ENCODE data around the gene MACROD2. TPM values are rescaled to one million over a fixed set of nuclear protein-coding genes. Genes with fewer than 3 reads are reported as not detected.
A peak's percentile ranks its signal among the peaks of the same experiment; 100 is the strongest.

The MACROD2 gene
- total and polyA plus RNA-seq, 4 donors, result 0.66 to 10.5 (median 3.3) TPM

DNA sequence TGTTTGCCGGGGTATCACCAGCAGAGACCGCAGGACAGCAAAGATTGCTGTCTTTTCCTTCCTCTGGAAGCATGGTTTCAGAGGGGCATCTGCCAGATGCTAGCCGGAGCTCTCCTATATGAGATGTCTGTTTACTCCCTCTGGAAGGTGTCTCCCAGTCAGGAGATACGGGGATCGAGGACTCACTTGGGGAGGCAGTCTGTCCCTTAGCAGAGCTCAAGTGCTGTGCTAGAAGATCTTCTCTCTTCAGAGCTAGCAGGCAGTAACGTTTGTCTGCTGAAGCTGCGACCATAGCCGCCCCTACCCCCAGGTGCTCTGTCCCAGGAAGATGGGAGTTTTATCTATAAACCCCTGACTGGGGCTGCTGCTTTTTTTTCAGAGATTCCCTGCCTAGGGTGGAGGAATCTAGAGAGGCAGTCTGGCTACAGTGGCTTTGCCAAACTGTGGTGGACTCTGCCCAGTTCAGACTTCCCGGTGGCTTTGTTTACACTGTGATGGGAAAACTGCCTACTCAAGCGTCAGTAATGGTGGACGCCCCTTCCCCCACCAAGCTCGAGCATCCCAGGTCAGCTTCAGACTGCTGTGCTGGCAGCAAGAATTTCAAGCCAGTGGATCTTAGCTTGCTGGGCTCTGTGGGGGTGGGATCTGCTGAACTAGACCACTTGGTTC is 475.0 kb downstream of the MACROD2 start (continued):
- TF ChIP-seq, protein P1, sequence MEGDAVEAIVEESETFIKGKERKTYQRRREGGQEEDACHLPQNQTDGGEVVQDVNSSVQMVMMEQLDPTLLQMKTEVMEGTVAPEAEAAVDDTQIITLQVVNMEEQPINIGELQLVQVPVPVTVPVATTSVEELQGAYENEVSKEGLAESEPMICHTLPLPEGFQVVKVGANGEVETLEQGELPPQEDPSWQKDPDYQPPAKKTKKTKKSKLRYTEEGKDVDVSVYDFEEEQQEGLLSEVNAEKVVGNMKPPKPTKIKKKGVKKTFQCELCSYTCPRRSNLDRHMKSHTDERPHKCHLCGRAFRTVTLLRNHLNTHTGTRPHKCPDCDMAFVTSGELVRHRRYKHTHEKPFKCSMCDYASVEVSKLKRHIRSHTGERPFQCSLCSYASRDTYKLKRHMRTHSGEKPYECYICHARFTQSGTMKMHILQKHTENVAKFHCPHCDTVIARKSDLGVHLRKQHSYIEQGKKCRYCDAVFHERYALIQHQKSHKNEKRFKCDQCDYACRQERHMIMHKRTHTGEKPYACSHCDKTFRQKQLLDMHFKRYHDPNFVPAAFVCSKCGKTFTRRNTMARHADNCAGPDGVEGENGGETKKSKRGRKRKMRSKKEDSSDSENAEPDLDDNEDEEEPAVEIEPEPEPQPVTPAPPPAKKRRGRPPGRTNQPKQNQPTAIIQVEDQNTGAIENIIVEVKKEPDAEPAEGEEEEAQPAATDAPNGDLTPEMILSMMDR (IDR thresholded peaks at IDR 0.05; ENCODE audit: low read depth, low read length, missing input control), result no peak
- TF ChIP-seq FOXA2 (IDR thresholded peaks at IDR 0.05) (peak; percentile 93), HNF4A (conservative IDR thresholded peaks at IDR 0.05) (peak; percentile 89 to 93), RXRA (IDR thresholded peaks at IDR 0.05) (peak; percentile 77 to 84), FOXA1 (IDR thresholded peaks at IDR 0.05) (peak; percentile 86)
- TF ChIP-seq, protein P2, sequence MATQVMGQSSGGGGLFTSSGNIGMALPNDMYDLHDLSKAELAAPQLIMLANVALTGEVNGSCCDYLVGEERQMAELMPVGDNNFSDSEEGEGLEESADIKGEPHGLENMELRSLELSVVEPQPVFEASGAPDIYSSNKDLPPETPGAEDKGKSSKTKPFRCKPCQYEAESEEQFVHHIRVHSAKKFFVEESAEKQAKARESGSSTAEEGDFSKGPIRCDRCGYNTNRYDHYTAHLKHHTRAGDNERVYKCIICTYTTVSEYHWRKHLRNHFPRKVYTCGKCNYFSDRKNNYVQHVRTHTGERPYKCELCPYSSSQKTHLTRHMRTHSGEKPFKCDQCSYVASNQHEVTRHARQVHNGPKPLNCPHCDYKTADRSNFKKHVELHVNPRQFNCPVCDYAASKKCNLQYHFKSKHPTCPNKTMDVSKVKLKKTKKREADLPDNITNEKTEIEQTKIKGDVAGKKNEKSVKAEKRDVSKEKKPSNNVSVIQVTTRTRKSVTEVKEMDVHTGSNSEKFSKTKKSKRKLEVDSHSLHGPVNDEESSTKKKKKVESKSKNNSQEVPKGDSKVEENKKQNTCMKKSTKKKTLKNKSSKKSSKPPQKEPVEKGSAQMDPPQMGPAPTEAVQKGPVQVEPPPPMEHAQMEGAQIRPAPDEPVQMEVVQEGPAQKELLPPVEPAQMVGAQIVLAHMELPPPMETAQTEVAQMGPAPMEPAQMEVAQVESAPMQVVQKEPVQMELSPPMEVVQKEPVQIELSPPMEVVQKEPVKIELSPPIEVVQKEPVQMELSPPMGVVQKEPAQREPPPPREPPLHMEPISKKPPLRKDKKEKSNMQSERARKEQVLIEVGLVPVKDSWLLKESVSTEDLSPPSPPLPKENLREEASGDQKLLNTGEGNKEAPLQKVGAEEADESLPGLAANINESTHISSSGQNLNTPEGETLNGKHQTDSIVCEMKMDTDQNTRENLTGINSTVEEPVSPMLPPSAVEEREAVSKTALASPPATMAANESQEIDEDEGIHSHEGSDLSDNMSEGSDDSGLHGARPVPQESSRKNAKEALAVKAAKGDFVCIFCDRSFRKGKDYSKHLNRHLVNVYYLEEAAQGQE (IDR thresholded peaks at IDR 0.05), result peak; percentile 43

DNA sequence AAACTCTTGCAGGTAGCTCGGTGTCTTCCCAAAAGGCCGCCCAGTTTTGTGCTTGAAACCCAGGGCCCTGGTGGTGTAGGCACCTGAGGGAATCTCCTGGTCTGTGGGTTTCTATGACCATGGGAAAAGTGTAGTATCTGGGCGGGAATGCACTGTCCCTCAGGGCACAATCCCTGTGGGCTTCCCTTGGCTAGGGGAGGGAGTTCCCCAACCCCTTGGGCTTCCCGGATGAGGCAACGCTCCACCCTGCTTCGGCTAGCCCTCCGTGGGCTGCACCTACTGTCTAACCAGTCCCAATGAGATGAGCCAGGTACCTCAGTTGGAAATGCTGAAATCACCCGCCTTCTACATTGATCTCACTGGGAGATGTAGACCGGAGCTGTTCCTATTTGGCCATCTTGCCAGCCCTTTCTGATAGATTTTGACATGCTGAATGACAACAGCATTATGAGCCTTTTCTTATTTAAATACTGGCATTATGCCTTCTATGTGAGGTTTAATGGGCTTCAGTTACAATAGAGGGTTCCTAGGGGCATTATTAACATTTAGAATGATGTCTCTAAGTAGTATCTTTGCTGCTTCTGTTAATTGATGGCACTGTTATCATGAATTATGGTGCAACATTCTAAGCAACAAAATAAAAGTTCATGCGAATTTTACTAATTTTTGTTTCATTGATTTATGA is 475.8 kb downstream of the MACROD2 start:
- H3K9ac ChIP-seq (ENCODE audit: low read depth in 1 of 2, low read length in 2 of 2), result no peak overlapping the region
- no peaks in the 10 kb centered on the region for H3K36me3 ChIP-seq (ENCODE audit: control insufficient read depth in 4 of 4, insufficient read depth in 3 of 4, low read depth in 1 of 4, low read length in 3 of 4)
- H3K9me3 ChIP-seq (ENCODE audit: control insufficient read depth in 4 of 4, low read length in 3 of 4), result peaks cover 0 to 1% (median 0%) of the 10 kb centered on the region in 4 donors
- H3K27me3 ChIP-seq (ENCODE audit: control insufficient read depth in 4 of 4, insufficient read depth in 4 of 4, low read length in 3 of 4), result no peaks in the 10 kb centered on the region
- no peak overlapping the region for H3K4me3 ChIP-seq (ENCODE audit: low read depth in 1 of 3, low read length in 3 of 3)
- TF ChIP-seq NR2F2 (IDR thresholded peaks at IDR 0.05), result no peak
- no peak for TF ChIP-seq TAF1 (conservative IDR thresholded peaks at IDR 0.05)
- no peak for TF ChIP-seq YY1 (IDR thresholded peaks at IDR 0.05)
- TF ChIP-seq SP1 (IDR thresholded peaks at IDR 0.05), result no peak
- TF ChIP-seq RXRA (IDR thresholded peaks at IDR 0.05), result no peak
- TF ChIP-seq FOXA2 (IDR thresholded peaks at IDR 0.05), result no peak
- TF ChIP-seq, protein P3, sequence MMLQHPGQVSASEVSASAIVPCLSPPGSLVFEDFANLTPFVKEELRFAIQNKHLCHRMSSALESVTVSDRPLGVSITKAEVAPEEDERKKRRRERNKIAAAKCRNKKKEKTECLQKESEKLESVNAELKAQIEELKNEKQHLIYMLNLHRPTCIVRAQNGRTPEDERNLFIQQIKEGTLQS (IDR thresholded peaks at IDR 0.05), result no peak
- TF ChIP-seq RAD21 (IDR thresholded peaks at IDR 0.05), result no peak
- no peak for TF ChIP-seq GABPA (IDR thresholded peaks at IDR 0.05 in 1 of 2, conservative IDR thresholded peaks at IDR 0.05 in 1 of 2)
- no peak for TF ChIP-seq EGR1 (IDR thresholded peaks at IDR 0.05; ENCODE audit: low read depth in 2 of 2)
- TF ChIP-seq, protein P2 (IDR thresholded peaks at IDR 0.05), result no peak
- TF ChIP-seq, protein P4, sequence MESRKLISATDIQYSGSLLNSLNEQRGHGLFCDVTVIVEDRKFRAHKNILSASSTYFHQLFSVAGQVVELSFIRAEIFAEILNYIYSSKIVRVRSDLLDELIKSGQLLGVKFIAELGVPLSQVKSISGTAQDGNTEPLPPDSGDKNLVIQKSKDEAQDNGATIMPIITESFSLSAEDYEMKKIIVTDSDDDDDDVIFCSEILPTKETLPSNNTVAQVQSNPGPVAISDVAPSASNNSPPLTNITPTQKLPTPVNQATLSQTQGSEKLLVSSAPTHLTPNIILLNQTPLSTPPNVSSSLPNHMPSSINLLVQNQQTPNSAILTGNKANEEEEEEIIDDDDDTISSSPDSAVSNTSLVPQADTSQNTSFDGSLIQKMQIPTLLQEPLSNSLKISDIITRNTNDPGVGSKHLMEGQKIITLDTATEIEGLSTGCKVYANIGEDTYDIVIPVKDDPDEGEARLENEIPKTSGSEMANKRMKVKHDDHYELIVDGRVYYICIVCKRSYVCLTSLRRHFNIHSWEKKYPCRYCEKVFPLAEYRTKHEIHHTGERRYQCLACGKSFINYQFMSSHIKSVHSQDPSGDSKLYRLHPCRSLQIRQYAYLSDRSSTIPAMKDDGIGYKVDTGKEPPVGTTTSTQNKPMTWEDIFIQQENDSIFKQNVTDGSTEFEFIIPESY (IDR thresholded peaks at IDR 0.05), result no peak
- TF ChIP-seq JUND (IDR thresholded peaks at IDR 0.05), result no peak
- no peak for TF ChIP-seq HNF4A (conservative IDR thresholded peaks at IDR 0.05)
- TF ChIP-seq FOXA1 (IDR thresholded peaks at IDR 0.05), result no peak
- TF ChIP-seq, protein P5, sequence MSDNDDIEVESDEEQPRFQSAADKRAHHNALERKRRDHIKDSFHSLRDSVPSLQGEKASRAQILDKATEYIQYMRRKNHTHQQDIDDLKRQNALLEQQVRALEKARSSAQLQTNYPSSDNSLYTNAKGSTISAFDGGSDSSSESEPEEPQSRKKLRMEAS (IDR thresholded peaks at IDR 0.05), result no peak
- TF ChIP-seq HNF4G (IDR thresholded peaks at IDR 0.05), result no peak
- TF ChIP-seq, protein P1 (IDR thresholded peaks at IDR 0.05; ENCODE audit: low read depth, low read length, missing input control), result no peak
- no peak overlapping the region for H3K27ac ChIP-seq (ENCODE audit: low read depth in 1 of 2, low read length in 2 of 2)
- peaks cover 3 to 11% (median 8%) of the 10 kb centered on the region in 4 donors for H3K4me1 ChIP-seq (ENCODE audit: control insufficient read depth in 4 of 4, insufficient read depth in 4 of 4, low read length in 3 of 4)
- WGBS, result 90% methylated on average over 10 of the region's 10 CpGs
- no peak for DNase-seq (ENCODE audit: low spot score)

Data from liver (tissue), 9 donors.